Stimulated activated CD4-positive, alpha-beta T cell treated with anti-CD3 and anti-CD28 coated beads, Interleukin-2, amount 100 ng/mL, for 24 hours (primary cell): ENCODE measurements around the gene GRB2.
"Not testable (repeated sequence)": the region's sequence is repeated elsewhere in the genome, so short reads cannot be mapped to it uniquely, and the experiment has no call there.

Experiments
- DNase-seq, 2 donors: peaks; one replicate each; pipeline ENCODE4 v3.0.0-alpha.2; 2020

GRB2 gene

GRCh38 chr17:75384751-75385150, 20.7 kb downstream of the GRB2 start:
- no peak for DNase-seq

- no peak for DNase-seq
Observed at GRCh38 chr17:75383842-75384195, 21.7 kb downstream of the GRB2 start.

GRCh38 chr17:75380750-75381149, 24.7 kb downstream of the GRB2 start:
- no peak for DNase-seq

GRCh38 chr17:75380315-75380714, 25.2 kb downstream of the GRB2 start:
- DNase-seq, result no peak

GRCh38 chr17:75379426-75379825, 26.1 kb downstream of the GRB2 start:
- not testable (repeated sequence) for DNase-seq

- DNase-seq, result no peak
Observed at GRCh38 chr17:75373280-75373679, 32.2 kb downstream of the GRB2 start.

- DNase-seq, result no peak
Observed at GRCh38 chr17:75371981-75372380, 33.5 kb downstream of the GRB2 start.

- no peak for DNase-seq
Observed at GRCh38 chr17:75371339-75371738, 34.1 kb downstream of the GRB2 start.

GRCh38 chr17:75370286-75370915, 35.1 kb downstream of the GRB2 start:
- DNase-seq, result no peak

- DNase-seq, result not testable (repeated sequence)
Observed at GRCh38 chr17:75367838-75368789, 37.4 kb downstream of the GRB2 start.

- no peak for DNase-seq
Observed at GRCh38 chr17:75367312-75367711, 38.2 kb downstream of the GRB2 start.

GRCh38 chr17:75366432-75366831, 39.0 kb downstream of the GRB2 start:
- no peak for DNase-seq

GRCh38 chr17:75365931-75366275, 39.6 kb downstream of the GRB2 start:
- DNase-seq, result no peak

GRCh38 chr17:75365009-75365930, 40.2 kb downstream of the GRB2 start:
- DNase-seq, result no peak

- no peak for DNase-seq
Observed at GRCh38 chr17:75364078-75364477, 41.4 kb downstream of the GRB2 start.

- DNase-seq, result no peak
Observed at GRCh38 chr17:75361996-75362395, 43.5 kb downstream of the GRB2 start.

GRCh38 chr17:75361344-75361743, 44.1 kb downstream of the GRB2 start:
- DNase-seq, result no peak

GRCh38 chr17:75356260-75356937, 49.1 kb downstream of the GRB2 start:
- DNase-seq, result no peak

- no peak for DNase-seq
Observed at GRCh38 chr17:75353176-75353575, 52.3 kb downstream of the GRB2 start.

GRCh38 chr17:75352079-75352569, 53.4 kb downstream of the GRB2 start:
- DNase-seq, result no peak

- DNase-seq, result no peak
Observed at GRCh38 chr17:75350706-75351105, 54.8 kb downstream of the GRB2 start.

GRCh38 chr17:75350029-75350428, 55.4 kb downstream of the GRB2 start:
- DNase-seq, result no peak

GRCh38 chr17:75349589-75349988, 55.9 kb downstream of the GRB2 start:
- DNase-seq, result no peak
